Colonic mucosa (tissue), 4 donors: ENCODE data around the gene PTPRN2. TPM values are rescaled to one million over a fixed set of nuclear protein-coding genes. Genes with fewer than 3 reads are reported as not detected.

ENCODE experiments used
- DNase-seq: peaks from one replicate; pipeline ENCODE4 v3.0.0-alpha.2; 2020
- H3K27ac ChIP-seq: fragments of 200-600 bp; one replicate; pipeline ENCODE4 v1.8.0; 2021
- H3K27me3 ChIP-seq: fragments of 200-600 bp; one replicate; pipeline ENCODE4 v1.8.0; 2021
- H3K36me3 ChIP-seq: fragments of 200-600 bp; one replicate; pipeline ENCODE4 v1.8.0; 2021
- H3K4me1 ChIP-seq: fragments of 200-600 bp; one replicate; pipeline ENCODE4 v1.8.0; 2021; ENCODE audit warnings: mild to moderate bottlenecking
- H3K4me3 ChIP-seq: fragments of 200-600 bp; one replicate; pipeline ENCODE4 v1.8.0; 2021
- H3K9ac ChIP-seq, 2 donors: one replicate each; pipeline ENCODE4 v1.7.0; 2013; ENCODE audit warnings: control low read depth in 2 of 2, low read depth in 2 of 2, low read length in 2 of 2
- H3K9me3 ChIP-seq: fragments of 200-600 bp; one replicate; pipeline ENCODE4 v1.8.0; 2021
- CTCF ChIP-seq: fragments of 200-600 bp; IDR thresholded peaks from one replicate; pipeline ENCODE4 v1.8.0; 2022; ENCODE audit warnings: antibody characterized with exemption, mild to moderate bottlenecking
- intact Hi-C: fragments of 100-400 bp; cut with DNase I; formaldehyde crosslinking; loops from one replicate; pipeline ENCODE4 v1.14.1; 2022
- total RNA-seq, 2 donors: library from RNA; stranded (reverse); fragmentation: NEBNext Ultra II Directional in 1 of 2; extraction: Animal tissue kit (Norgen Biotek cat#: 25700) in 1 of 2; gene quantifications; one replicate each; pipeline ENCODE4 v1.2.1, GENCODE V29; 2021
- donor health status: healthy.
- donor health status: DM: no; HTN: no; CAD: no.
- donor health status: DM: no; HTN: no; CAD: no.

Gene PTPRN2
- total RNA-seq, 2 donors from 2014 or later = 14.7 to 21.6 TPM

- Histone ChIP-seq H3K9ac (no peak overlapping the region), H3K27ac (no peak overlapping the region), H3K36me3 (no peaks in the 10 kb centered on the region), H3K4me3 (no peak overlapping the region), H3K27me3 (peaks cover 17% of the 10 kb centered on the region), H3K9me3 (no peaks in the 10 kb centered on the region), H3K4me1 (no peaks in the 10 kb centered on the region)
- TF ChIP-seq CTCF = no peak
- intact Hi-C loops = no loop called here
- DNase-seq = no peak
These were observed 909.1 kb downstream of the PTPRN2 start for GRCh38 chr7:157678501-157678900.

GRCh38 chr7:157676456-157677255 is 911.0 kb downstream of the PTPRN2 start:
- H3K4me1 ChIP-seq = no peaks in the 10 kb centered on the region
- DNase-seq = no peak
- intact Hi-C loops = no loop called here
- H3K27ac ChIP-seq = no peak overlapping the region
- no peaks in the 10 kb centered on the region for H3K27me3 ChIP-seq
- no peak for TF ChIP-seq CTCF
- no peak overlapping the region for H3K4me3 ChIP-seq
- H3K36me3 ChIP-seq = no peaks in the 10 kb centered on the region
- H3K9me3 ChIP-seq = no peaks in the 10 kb centered on the region
- no peak overlapping the region for H3K9ac ChIP-seq

- Histone ChIP-seq H3K27me3 (no peaks in the 10 kb centered on the region), H3K36me3 (no peaks in the 10 kb centered on the region), H3K4me3 (no peak overlapping the region), H3K4me1 (no peaks in the 10 kb centered on the region), H3K9me3 (no peaks in the 10 kb centered on the region), H3K9ac (no peak overlapping the region), H3K27ac (no peak overlapping the region)
- intact Hi-C loops = no loop called here
- no peak for TF ChIP-seq CTCF
- DNase-seq = no peak
These were observed 911.6 kb downstream of the PTPRN2 start for GRCh38 chr7:157676001-157676400.

GRCh38 chr7:157675427-157675927 is 912.1 kb downstream of the PTPRN2 start:
- intact Hi-C loops = no loop called here
- H3K4me1 ChIP-seq = no peaks in the 10 kb centered on the region
- no peaks in the 10 kb centered on the region for H3K27me3 ChIP-seq
- DNase-seq = no peak
- no peak overlapping the region for H3K4me3 ChIP-seq
- H3K27ac ChIP-seq = no peak overlapping the region
- H3K9me3 ChIP-seq = no peaks in the 10 kb centered on the region
- no peak overlapping the region for H3K9ac ChIP-seq
- no peak for TF ChIP-seq CTCF
- H3K36me3 ChIP-seq = no peaks in the 10 kb centered on the region

GRCh38 chr7:157674715-157675426 is 912.8 kb downstream of the PTPRN2 start:
- Histone ChIP-seq H3K27ac (no peak overlapping the region), H3K4me1 (no peaks in the 10 kb centered on the region), H3K9ac (no peak overlapping the region), H3K27me3 (no peaks in the 10 kb centered on the region), H3K9me3 (no peaks in the 10 kb centered on the region), H3K4me3 (no peak overlapping the region), H3K36me3 (no peaks in the 10 kb centered on the region)
- no peak for DNase-seq
- no peak for TF ChIP-seq CTCF
- intact Hi-C loops = no loop called here
